Transverse colon (tissue), 4 donors: ENCODE results near the gene DHRS9. TPM values are rescaled to one million over a fixed set of nuclear protein-coding genes. Genes with fewer than 3 reads are reported as not detected.

Experiments used
- DNase-seq: peaks from one replicate; pipeline ENCODE4 v3.0.0-alpha.2; 2019
- H3K27ac ChIP-seq, 4 donors: fragments of 200-600 bp; sonication (generic); 2 replicates each; pipeline ENCODE4 v1.5.1; 2016 to 2018; ENCODE audit warnings: inconsistent platforms in 4 of 4
- H3K27me3 ChIP-seq: fragments of 200-600 bp; sonication (generic); 2 replicates; pipeline ENCODE4 v1.5.1; 2017; ENCODE audit warnings: inconsistent platforms
- H3K36me3 ChIP-seq, 4 donors: fragments of 200-600 bp; sonication (generic); 2 replicates each; pipeline ENCODE4 v1.5.1; 2017 to 2019; ENCODE audit warnings: inconsistent platforms in 4 of 4
- H3K4me1 ChIP-seq, 4 donors: fragments of 200-600 bp; sonication (generic); 2 replicates each; pipeline ENCODE4 v1.5.1; 2017 to 2020; ENCODE audit warnings: inconsistent platforms in 4 of 4
- H3K4me3 ChIP-seq, 4 donors: fragments of 200-600 bp; sonication (generic); 1 replicate in 1 of 4; 2 replicates in 3 of 4; pipeline versions ENCODE4 v1.5.1 to v1.6.1; 2017 to 2019; ENCODE audit warnings: inconsistent platforms in 4 of 4
- H3K9me3 ChIP-seq, 2 donors: fragments of 200-600 bp; sonication (generic); 2 replicates each; pipeline ENCODE4 v1.5.1; 2017 to 2019; ENCODE audit warnings: inconsistent platforms in 2 of 2
- CTCF ChIP-seq, 5 experiments: fragments of 200-600 bp in 3 of 5; fragments of 450-650 bp in 2 of 5; sonication (generic) in 3 of 5; IDR thresholded peaks; 1 replicate in 2 of 5; 2 replicates in 3 of 5; pipeline ENCODE4 v1.5.1; 2016 to 2017; ENCODE audit warnings: antibody characterized with exemption in 5 of 5, inconsistent platforms in 3 of 5, mild to moderate bottlenecking in 2 of 5, moderate library complexity in 1 of 5
- EP300 ChIP-seq: sonication (generic); formaldehyde crosslinking; IDR thresholded peaks from one replicate; pipeline ENCODE4 v1.6.1; 2017; ENCODE audit warnings: antibody characterized with exemption, low read depth
- POLR2A ChIP-seq: fragments of 450-650 bp; IDR thresholded peaks from one replicate; pipeline ENCODE4 v1.6.1; 2016; ENCODE audit warnings: antibody characterized with exemption, mild to moderate bottlenecking, moderate library complexity
- POLR2AphosphoS5 ChIP-seq, 3 donors: sonication (generic); formaldehyde crosslinking; IDR thresholded peaks; one replicate each; pipeline ENCODE4 v1.6.1; 2016; ENCODE audit warnings: antibody characterized with exemption in 3 of 3
- WGBS, 2 donors: methylation state at CpG; one replicate each; pipeline ENCODE4 v1.1.5; 2018; ENCODE audit warnings: low coverage in 1 of 2; 5-methylcytosine and 5-hydroxymethylcytosine counted together
- in situ Hi-C, 4 donors: fragments of 200-750 bp; cut with MboI; loops; one replicate each; pipeline versions ENCODE4 v1.15.0 to v1.15.1; 2017; ENCODE audit warnings: low sequenced_read_pairs in 3 of 4, low pct_ligation_motif_present in 1 of 4, low pct_unique_long_range_greater_than_20kb in 1 of 4
- intact Hi-C: fragments of 100-400 bp; cut with DNase I; formaldehyde crosslinking; loops from one replicate; pipeline ENCODE4 v1.15.1; 2023; ENCODE audit warnings: low total_unique reads
- total RNA-seq, 4 donors: library from RNA; depleted of rRNA; stranded (reverse); fragments of >200 nt; gene quantifications; one replicate each; pipeline ENCODE4 v1.1.0, GENCODE V29; 2016

The DHRS9 gene
- total RNA-seq, 4 donors from 2014 or later = 20.9 to 257 (median 153) TPM

- intact Hi-C loops = no loop called here
- WGBS, 2 donors = 67 to 86% methylated on average over 1 of the region's 1 CpG
- in situ Hi-C loops = no loop called here
Observed at GRCh38 chr2:169042856-169043255, 26.5 kb upstream of the DHRS9 start.

GRCh38 chr2:169046440-169047151, 22.8 kb upstream of the DHRS9 start:
- DNase-seq = peak; percentile 75
- no peaks in the 10 kb centered on the region for H3K36me3 ChIP-seq
- H3K4me1 ChIP-seq = peaks cover 0 to 4% (median 0%) of the 10 kb centered on the region in 4 donors
- WGBS, 2 donors = 56 to 88% methylated on average over 1 to 4 of the region's 4 CpGs
- in situ Hi-C loops (no loop called here), intact Hi-C loops (no loop called here)
- TF ChIP-seq POLR2AphosphoS5 (IDR thresholded peaks at IDR 0.05) = peak in 2 of 3 donors; percentile 29 to 49
- no peak for TF ChIP-seq POLR2A
- no peak for TF ChIP-seq EP300
- TF ChIP-seq CTCF (IDR thresholded peaks at IDR 0.05) = no peak
- H3K27me3 ChIP-seq = no peaks in the 10 kb centered on the region
- H3K9me3 ChIP-seq = peaks cover 0 to 9% of the 10 kb centered on the region in 2 donors
- no peak overlapping the region for H3K4me3 ChIP-seq
- peak overlapping the region; percentile 28 to 71 (median 56) for H3K27ac ChIP-seq

More at GRCh38 chr2:169042856-169043255, 26.5 kb upstream of the DHRS9 start:
- Histone ChIP-seq H3K36me3 (no peaks in the 10 kb centered on the region), H3K4me1 (peaks cover 0 to 8% (median 3%) of the 10 kb centered on the region in 4 donors), H3K4me3 (no peak overlapping the region), H3K27me3 (no peaks in the 10 kb centered on the region), H3K27ac (no peak overlapping the region), H3K9me3 (peaks cover 0 to 9% of the 10 kb centered on the region in 2 donors)
- TF ChIP-seq POLR2A (no peak), POLR2AphosphoS5 (IDR thresholded peaks at IDR 0.05) (no peak), CTCF (IDR thresholded peaks at IDR 0.05) (no peak), EP300 (no peak)
- DNase-seq = no peak

- in situ Hi-C loops (no loop called here), intact Hi-C loops (no loop called here)
- Histone ChIP-seq H3K27ac (peak overlapping the region in 2 of 4 donors; percentile 1 to 24), H3K27me3 (no peaks in the 10 kb centered on the region), H3K4me1 (peaks cover 0 to 4% (median 0%) of the 10 kb centered on the region in 4 donors), H3K9me3 (peaks cover 0 to 1% of the 10 kb centered on the region in 2 donors), H3K4me3 (no peak overlapping the region), H3K36me3 (no peaks in the 10 kb centered on the region)
- no peak for DNase-seq
- WGBS, 2 donors = 95% methylated on average over 2 of the region's 2 CpGs; no CpG with 5 or more reads in 1 of the 2 donors
- TF ChIP-seq CTCF (IDR thresholded peaks at IDR 0.05) = no peak
- TF ChIP-seq POLR2A = no peak
- TF ChIP-seq POLR2AphosphoS5 (IDR thresholded peaks at IDR 0.05) = no peak
- TF ChIP-seq EP300 = no peak
Observed at GRCh38 chr2:169047256-169048250, 21.8 kb upstream of the DHRS9 start.

GRCh38 chr2:169049142-169049541, 20.2 kb upstream of the DHRS9 start:
- DNase-seq = no peak
- Histone ChIP-seq H3K27ac (no peak overlapping the region), H3K9me3 (peaks cover 0 to 1% of the 10 kb centered on the region in 2 donors), H3K4me1 (peaks cover 0 to 4% (median 0%) of the 10 kb centered on the region in 4 donors), H3K36me3 (no peaks in the 10 kb centered on the region), H3K27me3 (no peaks in the 10 kb centered on the region), H3K4me3 (no peak overlapping the region)
- intact Hi-C loops (no loop called here), in situ Hi-C loops (no loop called here)
- WGBS, 2 donors = 53 to 74% methylated on average over 3 of the region's 3 CpGs
- TF ChIP-seq POLR2A (no peak), POLR2AphosphoS5 (IDR thresholded peaks at IDR 0.05) (no peak), CTCF (IDR thresholded peaks at IDR 0.05) (no peak), EP300 (no peak)
